DND-41 (cell line): ENCODE results near the gene HSPA4L.
A peak's percentile ranks its signal among the peaks of the same experiment; 100 is the strongest.

ENCODE experiments used
- ATAC-seq: fragments of 200-7000 bp; cut with Tn5 transposase; 3 replicates; pipeline ENCODE4 v1.9.1; 2021; ENCODE audit warnings: low read depth; ENCODE audit not compliant: insufficient read depth
- DNase-seq: peaks from one replicate; pipeline ENCODE4 v3.0.0-alpha.2; 2020
- H2AFZ ChIP-seq: 2 replicates; pipeline ENCODE4 v1.6.0; 2012; ENCODE audit warnings: low read depth, low read length
- H3K27ac ChIP-seq: 2 replicates; pipeline ENCODE4 v1.5.1; 2012; ENCODE audit warnings: low read length, inconsistent platforms
- H3K27me3 ChIP-seq: fragments of 200-600 bp; sonication (generic); 2 replicates; pipeline ENCODE4 v1.6.0; 2012; ENCODE audit warnings: low read length, mild to moderate bottlenecking, inconsistent platforms; ENCODE audit not compliant: insufficient read depth, poor library complexity
- H3K36me3 ChIP-seq: 2 replicates; pipeline ENCODE4 v1.5.1; 2012; ENCODE audit warnings: low read length, inconsistent platforms; ENCODE audit not compliant: insufficient read depth
- H3K4me1 ChIP-seq: 2 replicates; pipeline ENCODE4 v1.5.1; 2012; ENCODE audit warnings: mild to moderate bottlenecking, low read length; ENCODE audit not compliant: insufficient read depth
- H3K4me2 ChIP-seq: 2 replicates; pipeline ENCODE4 v1.6.0; 2012; ENCODE audit warnings: mild to moderate bottlenecking, moderate library complexity, low read length, inconsistent platforms; ENCODE audit not compliant: insufficient read depth
- H3K4me3 ChIP-seq, 2 experiments: fragments of 200-600 bp in 1 of 2; shearing (Covaris generic) in 1 of 2; 2 replicates each; pipeline ENCODE4 v1.5.1; 2012 to 2016; ENCODE audit warnings: inconsistent platforms in 2 of 2, low read length in 2 of 2, mild to moderate bottlenecking in 2 of 2, low read depth in 1 of 2, moderate library complexity in 1 of 2
- H3K79me2 ChIP-seq: 2 replicates; pipeline ENCODE4 v1.6.0; 2012; ENCODE audit warnings: low read length, inconsistent platforms; ENCODE audit not compliant: insufficient read depth
- H3K9ac ChIP-seq: 2 replicates; pipeline ENCODE4 v1.6.0; 2012; ENCODE audit warnings: low read depth, mild to moderate bottlenecking, inconsistent platforms, low read length, moderate library complexity
- H3K9me3 ChIP-seq: 2 replicates; pipeline ENCODE4 v1.5.1; 2012; ENCODE audit warnings: low read length, moderate library complexity, mild to moderate bottlenecking, inconsistent platforms; ENCODE audit not compliant: insufficient read depth, severe bottlenecking
- H4K20me1 ChIP-seq: 2 replicates; pipeline ENCODE4 v1.6.0; 2012; ENCODE audit warnings: low read length; ENCODE audit not compliant: insufficient read depth
- EZH2 ChIP-seq: IDR thresholded peaks from 3 replicates; pipeline ENCODE4 v1.6.1; 2012; ENCODE audit warnings: borderline replicate concordance, low read depth, mild to moderate bottlenecking, moderate library complexity, low read length, inconsistent platforms; ENCODE audit not compliant: severe bottlenecking
- TF ChIP-seq, protein P1 (sequence below): IDR thresholded peaks from 2 replicates; pipeline ENCODE4 v1.5.1; 2012; ENCODE audit warnings: borderline replicate concordance, low read length, moderate library complexity, mild to moderate bottlenecking; ENCODE audit not compliant: poor library complexity, severe bottlenecking; ENCODE audit errors: extremely low read depth

Gene HSPA4L

DNA sequence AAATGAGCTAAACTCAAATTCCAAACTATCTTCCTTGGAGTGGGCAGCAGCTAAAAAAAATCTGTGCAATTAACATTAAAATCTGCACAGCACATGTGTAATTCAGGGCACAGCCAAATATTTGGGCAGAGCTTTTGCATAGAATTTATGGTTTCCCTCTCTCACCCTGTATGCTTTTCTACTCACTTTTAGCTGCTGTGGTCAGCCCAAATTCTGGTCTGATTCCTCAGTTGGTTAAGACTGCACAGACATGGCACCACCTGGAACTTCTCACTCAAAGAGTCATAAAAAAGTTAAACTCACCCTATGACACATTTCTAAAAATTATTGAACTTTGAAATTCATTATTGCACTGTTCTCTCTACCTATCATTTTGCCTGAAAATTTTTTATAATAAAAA is 93.7 kb downstream of the HSPA4L start:
- H3K4me2 ChIP-seq, result no peak overlapping the region
- TF ChIP-seq, protein P1, sequence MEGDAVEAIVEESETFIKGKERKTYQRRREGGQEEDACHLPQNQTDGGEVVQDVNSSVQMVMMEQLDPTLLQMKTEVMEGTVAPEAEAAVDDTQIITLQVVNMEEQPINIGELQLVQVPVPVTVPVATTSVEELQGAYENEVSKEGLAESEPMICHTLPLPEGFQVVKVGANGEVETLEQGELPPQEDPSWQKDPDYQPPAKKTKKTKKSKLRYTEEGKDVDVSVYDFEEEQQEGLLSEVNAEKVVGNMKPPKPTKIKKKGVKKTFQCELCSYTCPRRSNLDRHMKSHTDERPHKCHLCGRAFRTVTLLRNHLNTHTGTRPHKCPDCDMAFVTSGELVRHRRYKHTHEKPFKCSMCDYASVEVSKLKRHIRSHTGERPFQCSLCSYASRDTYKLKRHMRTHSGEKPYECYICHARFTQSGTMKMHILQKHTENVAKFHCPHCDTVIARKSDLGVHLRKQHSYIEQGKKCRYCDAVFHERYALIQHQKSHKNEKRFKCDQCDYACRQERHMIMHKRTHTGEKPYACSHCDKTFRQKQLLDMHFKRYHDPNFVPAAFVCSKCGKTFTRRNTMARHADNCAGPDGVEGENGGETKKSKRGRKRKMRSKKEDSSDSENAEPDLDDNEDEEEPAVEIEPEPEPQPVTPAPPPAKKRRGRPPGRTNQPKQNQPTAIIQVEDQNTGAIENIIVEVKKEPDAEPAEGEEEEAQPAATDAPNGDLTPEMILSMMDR, result no peak
- no peak for TF ChIP-seq EZH2
- DNase-seq, result no peak
- H3K79me2 ChIP-seq, result peaks cover 26% of the 10 kb centered on the region
- no peaks in the 10 kb centered on the region for H4K20me1 ChIP-seq
- no peak overlapping the region for H2AFZ ChIP-seq
- no peak overlapping the region for H3K27ac ChIP-seq
- no peaks in the 10 kb centered on the region for H3K9me3 ChIP-seq
- no peak overlapping the region for H3K9ac ChIP-seq
- no peak for ATAC-seq
- H3K27me3 ChIP-seq, result no peaks in the 10 kb centered on the region
- H3K36me3 ChIP-seq, result 0 out of 2 replicates have a peak, but pooled peaks cover 3% of the 10 kb centered on the region
- H3K4me1 ChIP-seq, result peaks cover 19% of the 10 kb centered on the region
- H3K4me3 ChIP-seq, result no peak overlapping the region

DNA sequence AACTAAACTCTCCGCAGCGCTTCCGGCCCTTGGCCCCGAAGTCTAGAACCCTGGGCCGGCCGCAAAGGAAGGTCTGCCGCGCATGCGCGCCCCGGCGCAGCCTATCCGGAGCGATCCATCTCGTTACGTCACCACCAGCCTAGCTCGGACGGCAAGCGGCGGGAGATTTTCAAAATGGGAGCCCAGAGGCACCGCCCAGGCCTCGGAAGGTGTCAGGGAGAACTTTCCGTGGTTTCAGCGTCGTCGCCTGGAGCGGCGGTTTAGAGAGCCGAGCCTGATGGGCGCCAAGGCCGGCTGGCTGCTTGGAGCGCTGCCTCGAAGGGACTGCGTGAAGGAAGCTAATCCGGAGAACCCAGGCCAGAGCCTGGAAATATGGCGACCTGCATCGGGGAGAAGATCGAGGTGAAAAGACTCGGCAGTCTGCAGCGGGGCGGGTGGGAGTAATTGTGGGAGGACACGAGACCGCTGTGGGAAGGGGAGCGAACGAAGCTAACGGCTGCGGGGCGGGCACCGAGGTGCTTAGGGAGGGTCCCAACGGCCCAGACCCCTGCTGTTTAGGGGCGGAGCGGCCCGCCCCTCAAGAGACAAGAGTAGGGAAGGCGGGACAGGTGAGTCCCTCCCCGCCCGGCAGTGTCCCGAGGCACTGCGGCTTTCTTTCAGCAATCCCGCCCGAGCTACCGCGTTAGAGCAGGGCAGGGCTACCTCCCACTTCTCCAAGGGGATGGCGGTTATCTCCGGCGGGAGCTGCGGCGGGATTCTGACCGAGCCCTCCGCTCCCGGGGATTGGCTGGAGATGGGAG is 98.8 kb downstream of the HSPA4L start, which contains the start of gene PLK4:
PLK4 (plus strand) TSS at position 131 of the 800 bp plus-strand sequence; CDS start at position 373, 242 bp downstream.
- Histone ChIP-seq H3K9ac (peak within 1 kb of the TSS; percentile 92), H3K4me3 (peak within 1 kb of the TSS; percentile 61 to 69; a peak in 3 of 4 replicates), H4K20me1 (peaks cover 2% of the 10 kb centered on the region; the same call in 1 of the 2 replicates), H2AFZ (peak within 1 kb of the TSS; percentile 87), H3K36me3 (peaks cover 38% of the 10 kb centered on the region), H3K9me3 (no peaks in the 10 kb centered on the region), H3K4me1 (peaks cover 61% of the 10 kb centered on the region), H3K4me2 (peak within 1 kb of the TSS; percentile 71), H3K27ac (peak within 1 kb of the TSS; percentile 97), H3K79me2 (peaks cover 71% of the 10 kb centered on the region), H3K27me3 (no peaks in the 10 kb centered on the region)
- ATAC-seq (peak; percentile 88), DNase-seq (peak; percentile 98)
- TF ChIP-seq EZH2, result no peak

DNA sequence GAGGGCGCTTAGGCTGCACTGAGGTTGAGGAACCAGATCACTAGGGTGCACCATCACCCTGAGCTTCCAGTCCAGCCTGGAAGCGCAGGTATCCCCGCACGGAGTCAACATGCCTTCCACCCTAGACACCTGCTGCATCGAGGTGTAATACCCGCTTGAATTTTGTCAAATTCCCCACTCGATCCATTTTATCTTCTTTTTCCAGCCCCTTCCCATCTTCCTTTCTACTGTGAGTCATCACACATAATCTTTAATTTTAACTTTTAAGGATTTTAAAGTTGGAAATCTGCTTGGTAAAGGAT is 99.4 kb downstream of the HSPA4L start:
- no peaks in the 10 kb centered on the region for H3K9me3 ChIP-seq
- peaks cover 77% of the 10 kb centered on the region for H3K79me2 ChIP-seq
- peaks cover 44% of the 10 kb centered on the region for H3K36me3 ChIP-seq
- TF ChIP-seq EZH2, result no peak
- TF ChIP-seq, protein P1, result peak; percentile 37
- peak overlapping the region; percentile 87 for H2AFZ ChIP-seq
- H3K4me2 ChIP-seq, result peak overlapping the region; percentile 71
- ATAC-seq, result peak; percentile 54; the same call in 2 of the 3 replicates
- peak overlapping the region; percentile 92 for H3K9ac ChIP-seq
- H3K27me3 ChIP-seq, result no peaks in the 10 kb centered on the region
- peak overlapping the region; percentile 97 for H3K27ac ChIP-seq
- H3K4me3 ChIP-seq, result peak overlapping the region; percentile 61 to 69; a peak in 3 of 4 replicates
- H4K20me1 ChIP-seq, result peaks cover 2% of the 10 kb centered on the region; the same call in 1 of the 2 replicates
- H3K4me1 ChIP-seq, result peaks cover 67% of the 10 kb centered on the region
- no peak for DNase-seq

DNA sequence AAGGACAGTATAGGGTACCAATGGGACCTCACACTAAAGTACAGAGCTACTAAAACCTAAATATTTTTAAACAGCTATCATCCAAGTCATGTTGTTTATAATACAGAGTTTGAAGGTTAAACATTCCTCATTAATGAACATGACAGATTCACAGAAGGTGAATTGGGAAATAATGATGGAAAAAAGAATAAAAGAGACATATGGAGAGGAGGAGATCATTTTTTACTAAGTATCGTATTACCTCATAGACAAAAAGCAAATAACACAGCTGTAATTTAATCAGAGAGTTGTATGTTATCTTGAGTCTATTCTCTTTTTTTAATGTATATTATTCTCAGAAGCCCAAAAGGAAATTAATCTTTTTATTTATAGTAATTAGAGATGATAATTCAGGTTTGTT is 106.4 kb downstream of the HSPA4L start:
- H3K9ac ChIP-seq, result no peak overlapping the region
- TF ChIP-seq, protein P1, result no peak
- no peak for TF ChIP-seq EZH2
- H4K20me1 ChIP-seq, result peaks cover 5% of the 10 kb centered on the region; the same call in 1 of the 2 replicates
- H3K27ac ChIP-seq, result no peak overlapping the region
- H3K79me2 ChIP-seq, result peaks cover 61% of the 10 kb centered on the region
- H3K4me3 ChIP-seq, result no peak overlapping the region
- ATAC-seq (0 out of 3 replicates have a peak, but pooled peaks have one; percentile 15), DNase-seq (no peak)
- no peaks in the 10 kb centered on the region for H3K27me3 ChIP-seq
- peak overlapping the region; percentile 37; the same call in 1 of the 2 replicates for H3K4me2 ChIP-seq
- H3K36me3 ChIP-seq, result peaks cover 96% of the 10 kb centered on the region
- no peaks in the 10 kb centered on the region for H3K9me3 ChIP-seq
- H3K4me1 ChIP-seq, result peaks cover 47% of the 10 kb centered on the region
- no peak overlapping the region for H2AFZ ChIP-seq
